H1 (cell line): ENCODE data around the gene PDE4C. TPM values are rescaled to one million over a fixed set of nuclear protein-coding genes. Genes with fewer than 3 reads are reported as not detected.

Source experiments
- CTCF ChIA-PET: fragments of 300-600 bp; sonication (Branson Sonifier 250); formaldehyde crosslinking; loops from one replicate; lab custom pipeline; 2021; ENCODE audit not compliant: partially characterized antibody; lab: Charles Lee
- POLR2A ChIA-PET: fragments of 300-600 bp; sonication (Branson Sonifier 250); formaldehyde crosslinking; loops from one replicate; lab custom pipeline; 2021; ENCODE audit warnings: inconsistent platforms; ENCODE audit not compliant: partially characterized antibody; lab: Charles Lee
- DNase-seq, 2 experiments: peaks; one replicate each; pipeline versions ENCODE4 v3.0.0 to v3.0.0-alpha.2; 2010 to 2022; ENCODE audit warnings: low spot score in 2 of 2, low read depth in 1 of 2, mixed read lengths in 1 of 2
- FAIRE-seq: peaks from 2 replicates; lab custom pipeline; 2011; peaks lifted over from hg19 to GRCh38; lab: Jason Lieb, UNC
- H2AFZ ChIP-seq: 2 replicates; pipeline ENCODE4 v1.8.1; 2012; ENCODE audit warnings: low read length, inconsistent platforms
- H2AK5ac ChIP-seq: 2 replicates; pipeline ENCODE4 v1.6.1; 2013; ENCODE audit warnings: low read depth, low read length
- H2BK120ac ChIP-seq: replicated peaks from 2 replicates; pipeline ENCODE3; 2013; ENCODE audit warnings: low read depth, low read length, inconsistent platforms
- H2BK12ac ChIP-seq: 2 replicates; pipeline ENCODE4 v1.6.1; 2013; ENCODE audit warnings: low read depth, low read length
- H2BK15ac ChIP-seq: 2 replicates; pipeline ENCODE4 v1.6.1; 2013; ENCODE audit warnings: low read length
- H2BK20ac ChIP-seq: 2 replicates; pipeline ENCODE4 v1.6.1; 2013; ENCODE audit warnings: low read length
- H2BK5ac ChIP-seq: 2 replicates; pipeline ENCODE4 v1.6.1; 2013; ENCODE audit warnings: low read depth, low read length
- H3K14ac ChIP-seq: 2 replicates; pipeline ENCODE4 v1.6.1; 2013; ENCODE audit warnings: inconsistent platforms; ENCODE audit not compliant: insufficient read length
- H3K18ac ChIP-seq: 2 replicates; pipeline ENCODE4 v1.6.1; 2013; ENCODE audit warnings: low read length; ENCODE audit errors: extremely low read depth
- H3K23ac ChIP-seq: 2 replicates; pipeline ENCODE4 v1.6.1; 2013; ENCODE audit warnings: inconsistent platforms; ENCODE audit not compliant: insufficient read length
- H3K23me2 ChIP-seq: 2 replicates; pipeline ENCODE4 v1.6.1; 2013; ENCODE audit warnings: low read depth, low read length
- H3K27ac ChIP-seq: 2 replicates; pipeline ENCODE4 v1.6.1; 2011; ENCODE audit warnings: low read depth, low read length, inconsistent platforms
- H3K27me3 ChIP-seq, 4 experiments: replicated peaks in 1 of 4; 1 replicate in 1 of 4; 2 replicates in 3 of 4; pipeline versions ENCODE4 v1.6.1 to v1.8.1; 2011 to 2013; ENCODE audit warnings: low read length in 3 of 4, mild to moderate bottlenecking in 3 of 4, inconsistent platforms in 2 of 4, mixed read lengths in 2 of 4, moderate library complexity in 1 of 4; ENCODE audit not compliant: control insufficient read depth in 3 of 4, insufficient read depth in 3 of 4; ENCODE audit errors: extremely low read depth in 1 of 4
- H3K36me3 ChIP-seq, 4 experiments: 2 replicates each; pipeline versions ENCODE4 v1.6.1 to v1.8.1; 2011 to 2013; ENCODE audit warnings: mild to moderate bottlenecking in 4 of 4, low read length in 3 of 4, moderate library complexity in 2 of 4, control low read depth in 1 of 4, inconsistent platforms in 1 of 4; ENCODE audit not compliant: insufficient read depth in 4 of 4, control insufficient read depth in 2 of 4
- H3K4ac ChIP-seq: replicated peaks from 2 replicates; pipeline ENCODE3; 2013; ENCODE audit warnings: low read length, low read depth, mixed read lengths, inconsistent platforms; ENCODE audit not compliant: insufficient read length
- H3K4me1 ChIP-seq, 4 experiments: replicated peaks in 1 of 4; 1 replicate in 1 of 4; 2 replicates in 3 of 4; pipeline versions ENCODE4 v1.6.1 to v1.8.1; 2011 to 2013; ENCODE audit warnings: low read length in 3 of 4, inconsistent platforms in 2 of 4, mixed read lengths in 1 of 4; ENCODE audit not compliant: insufficient read depth in 4 of 4, control insufficient read depth in 3 of 4
- H3K4me2 ChIP-seq, 2 experiments: 2 replicates each; pipeline versions ENCODE4 v1.6.1 to v1.8.1; 2011 to 2013; ENCODE audit warnings: low read depth in 2 of 2, low read length in 2 of 2, control low read depth in 1 of 2, inconsistent platforms in 1 of 2, mild to moderate bottlenecking in 1 of 2; ENCODE audit not compliant: insufficient read depth in 1 of 2
- H3K4me3 ChIP-seq, 4 experiments: fragments of 200-600, 300-600 bp in 1 of 4; sonication (generic), shearing (Covaris generic), sonication (Bioruptor Twin) in 1 of 4; 2 replicates each; pipeline versions ENCODE4 v1.5.1 to v1.8.1; 2011 to 2016; ENCODE audit warnings: low read length in 4 of 4, low read depth in 3 of 4, control low read depth in 2 of 4, inconsistent platforms in 2 of 4, mild to moderate bottlenecking in 2 of 4, mixed read lengths in 1 of 4, moderate library complexity in 1 of 4; ENCODE audit not compliant: insufficient read depth in 2 of 4; ENCODE audit errors: extremely low read depth in 1 of 4
- H3K56ac ChIP-seq: replicated peaks from 2 replicates; pipeline ENCODE3; 2013; ENCODE audit warnings: low read depth, mild to moderate bottlenecking, mixed read lengths, low read length, inconsistent platforms; ENCODE audit not compliant: insufficient read length
- H3K79me1 ChIP-seq: 2 replicates; pipeline ENCODE4 v1.6.1; 2013; ENCODE audit warnings: low read depth, low read length, control low read depth
- H3K79me2 ChIP-seq, 2 experiments: 2 replicates each; pipeline versions ENCODE4 v1.6.1 to v1.8.1; 2012 to 2013; ENCODE audit warnings: low read length in 2 of 2, mild to moderate bottlenecking in 2 of 2, inconsistent platforms in 1 of 2; ENCODE audit not compliant: insufficient read depth in 2 of 2, control insufficient read depth in 1 of 2
- H3K9ac ChIP-seq, 4 experiments: replicated peaks in 1 of 4; 1 replicate in 1 of 4; 2 replicates in 3 of 4; pipeline versions ENCODE4 v1.6.1 to v1.8.1; 2011 to 2013; ENCODE audit warnings: low read depth in 3 of 4, low read length in 3 of 4, control low read depth in 2 of 4, mild to moderate bottlenecking in 2 of 4, moderate library complexity in 2 of 4, inconsistent platforms in 1 of 4; ENCODE audit errors: extremely low read depth in 1 of 4
- H3K9me3 ChIP-seq, 2 experiments: 2 replicates each; pipeline versions ENCODE4 v1.6.1 to v1.8.1; 2012 to 2013; ENCODE audit warnings: mild to moderate bottlenecking in 2 of 2, moderate library complexity in 2 of 2, control low read depth in 1 of 2, inconsistent platforms in 1 of 2, low read depth in 1 of 2, low read length in 1 of 2, mixed read lengths in 1 of 2; ENCODE audit not compliant: insufficient read depth in 2 of 2
- H4K20me1 ChIP-seq, 2 experiments: replicated peaks in 1 of 2; 2 replicates each; pipeline versions ENCODE3 to v1.8.1; 2011 to 2013; ENCODE audit warnings: inconsistent platforms in 2 of 2, low read length in 2 of 2, mild to moderate bottlenecking in 1 of 2; ENCODE audit not compliant: insufficient read depth in 2 of 2, control insufficient read depth in 1 of 2
- H4K5ac ChIP-seq: 2 replicates; pipeline ENCODE4 v1.6.1; 2013; ENCODE audit warnings: low read length, low read depth, mixed read lengths, inconsistent platforms; ENCODE audit not compliant: insufficient read length
- H4K8ac ChIP-seq: 2 replicates; pipeline ENCODE4 v1.8.0; 2013; ENCODE audit warnings: mild to moderate bottlenecking, moderate library complexity, low read length, inconsistent platforms; ENCODE audit not compliant: insufficient read depth; ENCODE audit errors: extremely low read depth
- H4K91ac ChIP-seq: replicated peaks from 2 replicates; pipeline ENCODE3; 2013; ENCODE audit warnings: low read length, mixed read lengths, inconsistent platforms; ENCODE audit not compliant: insufficient read length
- SP4 ChIP-seq: IDR thresholded peaks from 2 replicates; pipeline ENCODE4 v1.6.1; 2012; ENCODE audit warnings: low read length, inconsistent platforms
- WGBS, 2 experiments: shearing (Covaris generic) in 1 of 2; methylation state at CpG; one replicate each; pipeline versions ENCODE4 v1.1.6 to v1.1.7; 2013 to 2015; ENCODE audit warnings: low lambda C conversion rate in 2 of 2, mixed read lengths in 2 of 2, inconsistent platforms in 1 of 2, low coverage in 1 of 2, missing lambda C conversion rate in 1 of 2; ENCODE audit not compliant: insufficient replicate concordance in 2 of 2, insufficient coverage in 1 of 2, insufficient read length in 1 of 2; ENCODE audit errors: extremely low coverage in 1 of 2, missing lambda C conversion rate in 1 of 2; 5-methylcytosine and 5-hydroxymethylcytosine counted together
- polyA plus RNA-seq, 7 experiments: library from polyadenylated mRNA; depleted of rRNA in 3 of 7; stranded (reverse) in 5 of 7; unstranded in 2 of 7; fragments of >200 nt in 5 of 7; fragments of 200-250 nt in 2 of 7; gene quantifications; 1 replicate in 5 of 7; 2 replicates in 1 of 7; 4 replicates in 1 of 7; pipeline versions ENCODE4 v1.2.1 to v1.2.3, GENCODE V29; 2011 to 2013; ENCODE audit warnings: missing spikeins in 2 of 7, mixed read lengths in 2 of 7
- total RNA-seq: library from RNA; stranded (reverse); fragmentation: NEBNext Ultra II Directional; extraction: Animal tissue kit (Norgen Biotek cat#: 25700); gene quantifications from 2 replicates; pipeline ENCODE4 v1.2.1, GENCODE V29; 2021

The PDE4C gene
- total and polyA plus RNA-seq, 2 of the 8 experiments (the other 6 are each of a cell fraction or from before 2014, with no cell fraction given) = 2.7 to 3.1 TPM

- Histone ChIP-seq H3K56ac (no peak overlapping the region), H2AK5ac (peak overlapping the region; percentile 9; the same call in 1 of the 2 replicates), H4K5ac (no peak overlapping the region), H3K23ac (no peak overlapping the region), H2BK12ac (peak overlapping the region; percentile 20; the same call in 1 of the 2 replicates), H2BK15ac (peak overlapping the region; percentile 88; the same call in 1 of the 2 replicates), H3K14ac (no peak overlapping the region), H2BK120ac (peak overlapping the region; percentile 6), H3K79me1 (no peaks in the 10 kb centered on the region), H2BK5ac (no peak overlapping the region), H3K4me2 (peak overlapping the region; percentile 56 to 62), H4K20me1 (no peaks in the 10 kb centered on the region), H3K36me3 (no peaks in the 10 kb centered on the region), H4K8ac (no peak overlapping the region; the same call in 1 of the 2 replicates), H3K18ac (peak overlapping the region; percentile 75; the same call in 1 of the 2 replicates), H2AFZ (0 out of 2 replicates have a peak overlapping the region, but pooled peaks have one; percentile 36), H3K23me2 (no peaks in the 10 kb centered on the region), H3K27me3 (peaks cover 0 to 3% (median under 1%) of the 10 kb centered on the region in 4 experiments; a peak in 3 of 7 replicates), H3K9me3 (no peaks in the 10 kb centered on the region), H2BK20ac (0 out of 2 replicates have a peak overlapping the region, but pooled peaks have one; percentile 72), H3K4me3 (peak overlapping the region in 2 of 4 experiments; percentile 7 to 38; a peak in 4 of 8 replicates), H4K91ac (peak overlapping the region; percentile 78), H3K9ac (no peak overlapping the region), H3K27ac (no peak overlapping the region), H3K4me1 (peaks cover 5 to 16% (median 11%) of the 10 kb centered on the region in 4 experiments), H3K4ac (peak overlapping the region; percentile 19), H3K79me2 (no peaks in the 10 kb centered on the region)
- peak in 1 of 2 experiments; percentile 77 for DNase-seq
- no peak for FAIRE-seq
- WGBS, 2 experiments = 32% methylated on average over 23 of the region's 24 CpGs; no CpG with 5 or more reads in 1 of the 2 experiments
- CTCF ChIA-PET = interaction anchor here (0.6 to 18.7 kb wide), 39 partner anchors 10 to 1210 kb away, joined by 3 to 305 read pairs (median 4); partner anchors contain the start of genes IQCN, JUND, PDE4C and RAB3A
- POLR2A ChIA-PET = interaction anchor here (0.8 to 7.4 kb wide), 14 partner anchors 10 to 71 kb away, joined by 3 to 65 read pairs (median 4); partner anchors contain the start of genes IQCN, JUND, LSM4 and RAB3A
- TF ChIP-seq SP4 = no peak
Measured at GRCh38 chr19:18254546-18255503, 28.6 kb upstream of the PDE4C start.
